Osteocyte (in vitro differentiated cells): ENCODE data around the gene TTC28. TPM values are rescaled to one million over a fixed set of nuclear protein-coding genes. Genes with fewer than 3 reads are reported as not detected.

ENCODE experiments used
- DNase-seq: peaks from one replicate; pipeline ENCODE4 v3.0.0; 2021; ENCODE audit warnings: mixed read lengths; ENCODE audit not compliant: unreplicated experiment; ENCODE audit errors: extremely low spot score
- H3K27ac Mint-ChIP-seq: one replicate; pipeline ENCODE4 v1.8.0; 2021; ENCODE audit warnings: mild to moderate bottlenecking, mixed read lengths; ENCODE audit not compliant: unreplicated experiment
- H3K27me3 Mint-ChIP-seq: one replicate; pipeline ENCODE4 v1.8.0; 2021; ENCODE audit warnings: mixed read lengths; ENCODE audit not compliant: unreplicated experiment
- H3K36me3 Mint-ChIP-seq: one replicate; pipeline ENCODE4 v1.8.0; 2021; ENCODE audit warnings: mixed read lengths; ENCODE audit not compliant: unreplicated experiment
- H3K4me1 Mint-ChIP-seq: one replicate; pipeline ENCODE4 v1.8.0; 2021; ENCODE audit warnings: mixed read lengths; ENCODE audit not compliant: unreplicated experiment
- H3K4me3 Mint-ChIP-seq: one replicate; pipeline ENCODE4 v1.8.0; 2021; ENCODE audit warnings: mild to moderate bottlenecking, moderate library complexity, mixed read lengths; ENCODE audit not compliant: unreplicated experiment
- H3K9me3 Mint-ChIP-seq: one replicate; pipeline ENCODE4 v1.8.0; 2021; ENCODE audit warnings: mixed read lengths; ENCODE audit not compliant: unreplicated experiment
- CTCF ChIP-seq: fragments of 200-600 bp; sonication (generic); IDR thresholded peaks from 2 replicates; pipeline ENCODE4 v1.5.0; 2021; ENCODE audit warnings: antibody characterized with exemption, mild to moderate bottlenecking, moderate library complexity
- total RNA-seq: library from RNA; stranded (reverse); gene quantifications from 2 replicates; pipeline ENCODE4 v1.2.1, GENCODE V29; 2021

TTC28 gene
- total RNA-seq, 1 donor from 2014 or later, result 70.3 TPM

GRCh38 chr22:28002181-28002700 is 677.4 kb downstream of the TTC28 start:
- Mint-ChIP-seq H3K9me3 (no peaks in the 10 kb centered on the region), H3K27me3 (no peaks in the 10 kb centered on the region), H3K36me3 (peaks cover 12% of the 10 kb centered on the region), H3K27ac (no peak overlapping the region), H3K4me3 (no peak overlapping the region), H3K4me1 (peaks cover 24% of the 10 kb centered on the region)
- no peak for DNase-seq
- TF ChIP-seq CTCF, result no peak

GRCh38 chr22:28001171-28001835 is 678.3 kb downstream of the TTC28 start:
- Mint-ChIP-seq H3K4me3 (no peak overlapping the region), H3K9me3 (no peaks in the 10 kb centered on the region), H3K27ac (no peak overlapping the region), H3K36me3 (peaks cover 10% of the 10 kb centered on the region), H3K4me1 (peaks cover 24% of the 10 kb centered on the region), H3K27me3 (no peaks in the 10 kb centered on the region)
- DNase-seq, result no peak
- TF ChIP-seq CTCF, result no peak

- Mint-ChIP-seq H3K27ac (no peak overlapping the region), H3K27me3 (no peaks in the 10 kb centered on the region), H3K9me3 (no peaks in the 10 kb centered on the region), H3K4me3 (no peak overlapping the region), H3K36me3 (peaks cover 13% of the 10 kb centered on the region), H3K4me1 (peaks cover 16% of the 10 kb centered on the region)
- no peak for TF ChIP-seq CTCF
- DNase-seq, result no peak
These were observed 679.3 kb downstream of the TTC28 start for GRCh38 chr22:28000361-28000760.

- no peaks in the 10 kb centered on the region for H3K27me3 Mint-ChIP-seq
- H3K4me1 Mint-ChIP-seq, result peaks cover 16% of the 10 kb centered on the region
- H3K4me3 Mint-ChIP-seq, result no peak overlapping the region
- H3K9me3 Mint-ChIP-seq, result no peaks in the 10 kb centered on the region
- DNase-seq, result no peak
- H3K36me3 Mint-ChIP-seq, result peaks cover 18% of the 10 kb centered on the region
- TF ChIP-seq CTCF, result no peak
- H3K27ac Mint-ChIP-seq, result no peak overlapping the region
These were observed 679.8 kb downstream of the TTC28 start for GRCh38 chr22:27999876-28000275.

- Mint-ChIP-seq H3K4me3 (no peak overlapping the region), H3K27ac (no peak overlapping the region), H3K36me3 (peaks cover 16% of the 10 kb centered on the region), H3K27me3 (no peaks in the 10 kb centered on the region), H3K9me3 (no peaks in the 10 kb centered on the region), H3K4me1 (peaks cover 16% of the 10 kb centered on the region)
- no peak for DNase-seq
- TF ChIP-seq CTCF, result no peak
These were observed 680.9 kb downstream of the TTC28 start for GRCh38 chr22:27998511-27999410.
